GM12864 (cell line): ENCODE data around the gene AP3S2.
"Not testable (repeated sequence)": the region's sequence is repeated elsewhere in the genome, so short reads cannot be mapped to it uniquely, and the experiment has no call there.

Experiments
- DNase-seq: peaks from one replicate; pipeline ENCODE4 v3.0.0-alpha.2; 2011; ENCODE audit warnings: low read depth
- H3K4me3 ChIP-seq: 2 replicates; pipeline ENCODE4 v1.5.1; 2011; ENCODE audit warnings: mild to moderate bottlenecking, low read depth, low read length, control low read depth
- CTCF ChIP-seq: IDR thresholded peaks from 2 replicates; pipeline ENCODE4 v1.5.1; 2011; ENCODE audit warnings: low read depth, mild to moderate bottlenecking, moderate library complexity, low read length, control low read depth, inconsistent platforms; ENCODE audit errors: missing control alignments

The AP3S2 gene

DNA sequence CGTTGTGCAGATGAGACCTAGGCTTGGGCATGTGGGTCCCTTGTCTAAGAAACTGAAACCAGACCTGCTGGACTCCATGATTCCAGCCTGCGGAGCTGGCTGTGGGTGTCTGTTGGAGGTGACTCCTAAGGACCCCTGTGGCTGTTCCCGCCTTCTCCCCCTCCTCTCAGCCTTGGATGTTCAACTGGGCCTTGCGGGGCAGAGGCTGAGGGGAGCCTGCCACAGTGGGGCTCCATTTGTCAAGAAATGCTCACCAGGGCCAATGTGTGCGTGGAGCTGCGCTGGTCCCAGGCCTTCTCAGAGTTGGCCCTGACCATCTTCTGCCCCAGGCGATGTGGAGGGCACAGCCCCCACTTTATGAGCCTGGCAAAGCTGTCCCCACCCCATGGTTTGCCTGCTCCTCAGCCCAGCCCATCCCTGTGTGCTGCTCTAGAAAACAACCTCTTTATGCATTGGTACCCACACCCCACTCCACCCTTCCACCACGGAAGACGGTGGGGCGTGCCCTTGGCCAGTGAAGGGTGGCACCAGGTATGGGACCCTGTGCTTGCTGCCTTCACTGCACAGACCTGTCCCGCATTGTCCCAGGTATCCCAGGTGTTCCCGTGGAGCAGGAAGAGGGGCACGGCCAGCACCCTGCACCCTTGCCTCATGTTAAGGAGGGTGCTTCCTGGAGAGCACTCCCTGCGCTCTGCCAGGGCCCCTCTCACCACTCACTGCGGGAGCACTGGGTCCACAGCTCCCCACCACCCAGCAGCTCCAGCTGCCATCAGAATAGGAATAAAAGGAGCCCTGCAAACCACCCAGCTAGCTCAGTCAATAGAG is 109.7 kb downstream of the AP3S2 start:
- no peak for DNase-seq
- H3K4me3 ChIP-seq = no peak overlapping the region
- TF ChIP-seq CTCF = no peak

GRCh38 chr15:89783111-89783860 is 110.5 kb downstream of the AP3S2 start:
- no peak for DNase-seq
- H3K4me3 ChIP-seq = no peak overlapping the region
- no peak for TF ChIP-seq CTCF

- H3K4me3 ChIP-seq, DNase-seq: not testable (repeated sequence)
Observed at GRCh38 chr15:89782619-89782950, 111.2 kb downstream of the AP3S2 start.

DNA sequence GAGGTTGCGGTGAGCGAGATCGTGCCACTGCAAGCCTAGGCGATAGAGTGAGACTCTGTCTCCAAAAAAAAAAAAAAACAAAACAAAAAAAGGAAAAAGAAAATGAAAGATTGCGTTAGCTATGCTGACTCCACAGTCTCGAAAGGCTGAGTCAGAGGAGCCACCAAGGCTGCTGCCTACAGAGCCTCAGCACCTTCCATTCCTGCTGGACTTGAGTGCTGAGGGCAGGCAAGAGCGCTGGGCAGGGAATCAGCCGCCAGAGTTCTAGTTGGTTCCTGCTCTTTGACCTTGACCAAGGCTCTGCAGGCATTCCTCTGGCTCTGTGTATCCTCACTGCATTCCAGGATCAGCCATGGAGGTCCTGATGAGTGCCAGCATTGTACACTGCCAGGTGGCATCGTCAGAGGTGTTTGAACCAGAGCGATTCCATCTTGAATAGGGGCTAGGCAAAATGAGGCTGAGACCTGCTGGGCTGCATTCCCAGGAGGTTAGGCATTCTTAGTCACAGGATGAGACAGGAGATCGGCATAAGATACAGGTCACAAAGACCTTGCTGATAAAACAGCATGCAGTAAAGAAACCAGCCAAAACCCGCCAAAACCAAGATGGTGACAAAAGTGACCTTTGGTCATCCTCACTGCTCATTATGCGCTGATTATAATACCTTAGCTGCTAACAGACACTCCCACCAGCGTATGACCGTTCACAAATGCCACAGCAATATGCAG is 111.7 kb downstream of the AP3S2 start:
- peak overlapping the region; percentile 27 for H3K4me3 ChIP-seq
- no peak for DNase-seq
- TF ChIP-seq CTCF = no peak

- DNase-seq = no peak
- TF ChIP-seq CTCF = no peak
- no peak overlapping the region; the same call in 1 of the 2 replicates for H3K4me3 ChIP-seq
Observed at GRCh38 chr15:89781055-89781454, 112.7 kb downstream of the AP3S2 start.

DNA sequence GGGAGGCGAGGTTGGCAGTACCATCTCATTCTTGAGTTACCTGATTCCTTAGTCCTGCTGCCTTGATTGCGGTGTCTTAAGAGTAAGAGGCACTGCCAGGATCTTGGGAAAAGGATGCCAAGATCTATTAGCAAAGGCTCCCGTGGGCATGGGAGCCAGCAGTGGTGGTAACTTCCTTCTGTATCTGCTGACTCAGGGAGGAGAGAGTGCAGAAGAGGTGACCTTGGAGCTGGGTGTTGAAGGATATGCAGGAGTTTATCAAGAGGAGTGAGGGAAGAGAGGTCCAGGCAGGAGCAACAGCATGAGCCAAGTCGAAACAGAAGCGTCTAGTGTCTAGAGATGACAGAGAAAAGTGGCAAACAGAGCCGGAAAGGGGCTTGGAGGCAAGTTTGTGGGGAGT is 113.2 kb downstream of the AP3S2 start:
- no peak for DNase-seq
- no peak overlapping the region for H3K4me3 ChIP-seq
- no peak for TF ChIP-seq CTCF
